HG02870 (cell line): Measurements from ENCODE around the gene WDR43.
A peak's percentile ranks its signal among the peaks of the same experiment; 100 is the strongest.

Source experiments
- ATAC-seq: cut with Tn5 transposase; IDR thresholded peaks from one replicate; pipeline ENCODE4 v1.9.1; 2021; ENCODE audit warnings: mild to moderate bottlenecking, moderate library complexity; ENCODE audit not compliant: unreplicated experiment

WDR43 gene, protein sequence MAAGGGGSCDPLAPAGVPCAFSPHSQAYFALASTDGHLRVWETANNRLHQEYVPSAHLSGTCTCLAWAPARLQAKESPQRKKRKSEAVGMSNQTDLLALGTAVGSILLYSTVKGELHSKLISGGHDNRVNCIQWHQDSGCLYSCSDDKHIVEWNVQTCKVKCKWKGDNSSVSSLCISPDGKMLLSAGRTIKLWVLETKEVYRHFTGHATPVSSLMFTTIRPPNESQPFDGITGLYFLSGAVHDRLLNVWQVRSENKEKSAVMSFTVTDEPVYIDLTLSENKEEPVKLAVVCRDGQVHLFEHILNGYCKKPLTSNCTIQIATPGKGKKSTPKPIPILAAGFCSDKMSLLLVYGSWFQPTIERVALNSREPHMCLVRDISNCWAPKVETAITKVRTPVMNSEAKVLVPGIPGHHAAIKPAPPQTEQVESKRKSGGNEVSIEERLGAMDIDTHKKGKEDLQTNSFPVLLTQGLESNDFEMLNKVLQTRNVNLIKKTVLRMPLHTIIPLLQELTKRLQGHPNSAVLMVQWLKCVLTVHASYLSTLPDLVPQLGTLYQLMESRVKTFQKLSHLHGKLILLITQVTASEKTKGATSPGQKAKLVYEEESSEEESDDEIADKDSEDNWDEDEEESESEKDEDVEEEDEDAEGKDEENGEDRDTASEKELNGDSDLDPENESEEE

DNA sequence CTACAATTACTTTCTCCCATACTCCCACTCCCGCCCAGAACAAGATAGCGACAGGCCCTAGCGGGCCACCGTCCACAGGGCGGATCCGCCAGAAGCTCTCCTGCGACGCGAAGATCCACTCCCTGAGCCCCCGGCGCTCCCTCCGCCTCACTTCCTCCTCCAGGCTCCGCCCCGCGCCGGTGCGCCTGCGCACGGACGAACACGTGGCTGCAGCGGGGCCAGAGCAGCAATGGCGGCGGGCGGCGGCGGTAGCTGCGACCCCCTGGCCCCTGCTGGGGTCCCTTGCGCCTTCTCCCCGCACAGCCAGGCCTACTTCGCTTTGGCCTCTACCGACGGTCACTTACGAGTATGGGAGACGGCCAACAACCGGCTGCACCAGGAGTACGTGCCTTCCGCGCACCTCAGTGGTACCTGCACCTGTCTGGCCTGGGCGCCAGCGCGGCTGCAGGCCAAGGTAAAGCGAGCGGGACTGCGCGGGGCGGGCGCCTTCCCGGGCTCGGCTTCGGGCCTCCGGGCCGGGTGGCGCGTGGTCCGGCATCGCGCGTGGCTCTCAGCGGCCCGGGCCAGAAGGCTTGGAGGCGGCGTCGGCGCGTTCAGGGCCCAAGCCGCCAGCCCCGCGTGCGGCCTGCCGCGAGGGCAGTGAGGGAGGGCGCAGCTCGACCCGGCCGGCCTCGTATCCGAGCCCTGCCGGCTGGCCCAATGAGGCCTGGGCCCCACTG is at the start of gene WDR43:
TSS of gene WDR43 (plus strand) at position 198 of the 719 bp plus-strand sequence. CDS start at position 230, 32 bp downstream.
- ATAC-seq: peak; percentile 86

DNA sequence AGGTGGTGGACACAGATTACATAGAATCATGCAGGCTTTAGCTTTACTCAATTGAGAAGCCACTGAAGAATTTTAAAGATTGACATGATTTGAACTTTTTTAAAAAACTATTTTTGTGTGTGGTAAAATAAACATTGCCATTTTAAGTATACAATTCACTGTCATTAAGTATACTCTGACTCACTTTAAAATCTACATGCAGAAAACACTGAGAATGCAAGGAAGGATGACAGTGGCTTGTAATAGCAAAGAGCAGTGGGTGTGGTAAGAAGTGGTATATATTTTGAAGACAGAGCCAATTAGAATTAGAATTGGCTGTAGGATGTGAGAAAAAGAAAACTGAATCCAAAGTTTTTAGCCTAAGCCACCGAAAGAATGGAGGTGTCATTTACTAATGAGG is 39.3 kb upstream of the WDR43 start:
- no peak for ATAC-seq

DNA sequence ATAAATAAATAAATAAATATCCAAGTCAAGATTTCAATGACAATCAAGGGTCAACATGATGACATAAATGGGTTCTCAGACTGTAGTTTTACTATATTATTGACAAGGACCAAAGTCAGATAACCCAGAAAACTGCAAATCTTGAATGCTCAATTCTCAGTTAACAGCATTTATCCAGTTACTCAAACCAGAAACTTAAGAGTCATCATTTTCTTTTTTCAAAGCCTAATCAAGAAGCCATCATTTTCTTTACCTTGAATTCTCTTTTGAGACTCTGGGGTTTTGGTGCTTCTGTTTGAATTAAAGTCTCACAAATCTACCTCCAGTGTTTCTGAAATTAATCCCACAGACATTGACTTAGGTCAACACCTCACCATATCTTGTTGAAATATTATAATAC is 38.5 kb upstream of the WDR43 start:
- no peak for ATAC-seq

DNA sequence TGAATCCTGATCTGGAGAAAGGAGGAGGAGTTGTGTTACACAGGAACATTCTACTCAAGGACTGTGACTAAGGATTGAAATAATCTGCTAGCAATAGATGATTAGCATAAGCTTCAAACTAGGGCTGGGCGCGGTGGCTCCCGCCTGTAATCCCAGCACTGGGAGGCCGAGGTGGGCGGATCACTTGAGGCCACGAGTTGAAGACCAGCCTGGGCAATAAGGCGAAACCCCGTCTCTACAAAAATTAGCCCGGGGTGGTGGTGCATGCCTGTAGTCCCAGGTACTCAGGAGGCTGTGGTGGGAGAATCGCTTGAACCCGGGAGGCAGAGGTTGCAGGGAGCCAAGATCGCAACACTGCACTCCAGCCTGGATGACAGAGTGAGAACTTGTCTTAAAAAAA is 25.9 kb upstream of the WDR43 start:
- ATAC-seq: no peak

DNA sequence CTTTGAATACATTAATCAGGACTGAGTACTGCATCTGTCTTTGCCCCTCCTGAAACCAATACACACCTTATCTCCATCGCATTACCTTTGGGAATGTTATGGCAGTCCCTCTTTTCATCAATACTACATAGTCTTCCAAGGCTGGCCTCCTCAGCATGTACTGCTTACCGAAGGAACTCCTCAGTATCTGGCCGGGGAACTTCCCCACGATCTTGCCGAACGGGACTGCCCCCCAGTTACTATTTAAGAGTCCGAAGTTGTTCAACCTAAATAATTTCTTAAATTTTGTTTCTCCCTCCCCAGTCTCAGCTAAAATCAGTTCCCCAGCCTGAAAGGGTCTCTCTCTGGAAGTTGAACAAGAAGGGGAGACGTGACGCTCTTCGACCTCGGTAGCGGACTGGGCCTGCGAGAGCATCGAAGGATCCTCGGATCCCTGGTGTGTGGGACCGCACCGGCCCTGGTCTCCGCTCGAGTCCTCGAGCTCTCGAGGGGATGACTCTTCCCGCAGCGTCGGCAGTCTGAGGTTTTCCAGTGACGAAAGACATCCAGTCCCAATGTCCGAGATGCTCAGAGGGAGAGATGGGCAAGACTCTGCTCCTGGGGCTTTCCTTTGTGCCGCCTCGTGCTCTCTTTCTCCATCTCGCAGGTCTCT is 24.8 kb upstream of the WDR43 start:
- no peak for ATAC-seq

DNA sequence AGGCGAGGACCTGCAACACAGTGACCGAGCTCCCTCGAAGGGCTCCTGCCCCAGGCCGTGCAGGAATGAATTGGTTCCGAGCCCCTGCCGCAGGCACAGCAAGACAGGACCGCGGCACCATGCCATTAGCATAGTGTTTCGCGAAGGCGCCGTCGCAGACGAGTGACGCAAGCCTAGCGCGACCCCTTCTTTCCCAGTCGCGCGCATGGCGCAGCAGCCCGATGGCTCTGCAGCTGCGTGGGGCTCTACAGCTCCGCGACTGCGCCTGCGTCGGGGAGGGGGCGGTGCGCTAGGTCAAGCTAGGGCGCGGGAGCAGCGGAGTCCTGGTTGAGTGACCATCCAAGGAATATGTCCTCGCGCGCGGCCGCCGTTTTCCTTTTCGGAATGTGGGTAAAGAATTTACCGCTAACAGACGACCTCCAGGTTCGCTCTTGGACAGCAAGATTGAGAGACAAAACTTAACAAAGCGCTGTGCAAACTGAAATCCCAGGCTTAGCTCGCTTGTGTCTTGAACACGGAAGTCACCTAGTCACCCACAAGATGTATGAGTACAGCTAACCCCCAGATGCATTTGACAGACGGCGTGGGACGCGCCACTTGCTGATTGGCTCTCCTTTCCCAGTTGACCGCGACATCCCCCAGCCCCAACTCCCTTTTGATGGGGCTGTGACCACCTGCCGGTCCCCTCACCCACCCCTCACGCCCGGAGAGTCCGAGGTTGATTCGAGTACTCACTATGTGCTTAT is 24.1 kb upstream of the WDR43 start, which contains the start of gene TRMT61B:
TSS of gene TRMT61B (minus strand) at position 164 of the 746 bp plus-strand sequence. CDS start at position 132, 32 bp downstream.
- peak; percentile 97 for ATAC-seq

DNA sequence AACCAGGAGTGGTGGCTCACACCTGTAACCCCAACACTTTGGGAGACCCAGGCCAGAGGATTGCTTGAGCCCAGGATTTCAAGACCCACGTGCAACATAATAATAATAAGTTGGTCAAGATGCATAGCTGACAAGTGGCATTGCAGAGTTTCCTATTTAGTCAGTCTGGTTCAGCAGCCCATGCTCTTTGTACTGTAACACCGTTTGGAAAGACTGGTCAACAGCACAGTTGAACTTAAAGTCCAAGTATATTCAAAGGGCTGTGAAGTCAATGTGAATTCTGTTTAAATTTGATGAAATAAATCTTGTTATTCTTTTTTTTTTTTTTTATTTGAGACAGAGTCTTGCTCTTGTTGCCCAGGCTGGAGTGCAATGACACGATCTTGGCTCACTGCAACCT is 22.8 kb upstream of the WDR43 start:
- no peak for ATAC-seq

DNA sequence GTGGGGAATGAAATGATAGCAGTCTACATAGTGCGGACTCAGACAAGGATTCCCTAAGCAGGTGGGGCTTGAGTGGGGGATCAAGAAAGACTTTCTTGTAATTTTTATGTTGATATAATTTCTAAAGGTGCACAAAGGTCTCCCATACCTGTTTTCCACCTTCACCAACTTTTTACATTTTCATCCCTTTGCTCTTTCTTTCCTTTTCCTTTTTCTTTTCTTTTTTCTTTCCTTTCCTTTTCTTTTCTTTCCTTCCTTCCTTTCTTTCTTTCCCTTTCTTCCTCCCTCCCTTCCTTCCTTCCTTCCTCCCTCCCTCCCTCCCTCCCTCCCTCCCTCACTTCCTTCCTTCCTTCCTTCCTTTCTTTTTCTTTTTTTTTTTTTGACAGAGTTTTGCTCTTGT is 14.3 kb upstream of the WDR43 start:
- ATAC-seq: no peak

DNA sequence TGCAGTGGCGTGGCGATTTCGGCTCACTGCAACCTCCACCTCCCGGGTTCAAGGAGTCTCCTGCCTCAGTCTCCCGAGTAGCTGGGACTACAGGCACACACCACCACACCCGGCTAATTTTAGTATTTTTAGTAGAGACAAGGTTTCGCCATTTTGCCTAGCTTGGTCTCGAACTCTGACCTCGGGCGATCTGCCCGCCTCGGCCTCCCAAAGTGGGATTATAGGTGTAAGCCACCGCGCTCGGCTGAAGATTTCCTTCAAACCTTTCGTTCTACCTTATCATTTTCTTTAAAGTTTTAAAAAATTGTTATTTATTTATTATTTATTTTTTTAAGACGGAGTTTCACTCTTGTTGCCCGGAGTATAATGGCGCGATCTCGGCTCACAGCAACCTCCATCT is 979 bp upstream of the WDR43 start:
- ATAC-seq: no peak

DNA sequence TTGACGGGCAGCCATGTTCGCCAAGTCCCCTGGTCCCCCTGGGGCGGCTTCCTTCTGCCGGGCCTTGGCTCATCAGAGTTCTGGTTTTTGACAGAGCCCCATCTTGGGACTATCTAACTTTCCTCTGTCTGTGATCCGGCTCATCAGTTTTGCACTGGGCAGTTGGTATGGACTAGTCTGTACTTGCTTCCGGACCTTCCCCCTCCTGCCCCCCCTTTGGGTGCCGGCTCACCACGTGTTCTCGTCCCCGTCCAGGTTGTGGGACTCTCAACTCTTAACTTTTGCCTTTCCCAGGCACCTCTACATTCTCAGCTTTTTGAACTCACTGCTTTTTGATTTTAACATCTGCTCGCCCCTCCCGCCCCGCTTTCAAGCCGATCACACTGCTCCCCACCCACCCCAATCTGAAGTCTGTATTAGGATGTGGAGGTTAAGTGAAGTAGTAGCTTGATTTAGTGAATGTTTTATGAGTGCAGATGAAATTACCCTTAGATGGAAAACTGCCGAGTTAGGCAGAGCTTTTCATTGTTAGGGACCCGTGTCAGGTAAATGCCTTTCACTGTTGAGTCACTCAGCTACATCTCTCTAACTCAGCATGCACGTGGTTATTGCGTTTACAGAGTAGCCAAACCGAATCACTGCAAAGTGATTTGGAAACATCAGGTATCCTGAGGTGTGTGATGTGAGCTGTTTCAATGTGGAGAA is 874 bp downstream of the WDR43 start:
- ATAC-seq: peak; percentile 13

DNA sequence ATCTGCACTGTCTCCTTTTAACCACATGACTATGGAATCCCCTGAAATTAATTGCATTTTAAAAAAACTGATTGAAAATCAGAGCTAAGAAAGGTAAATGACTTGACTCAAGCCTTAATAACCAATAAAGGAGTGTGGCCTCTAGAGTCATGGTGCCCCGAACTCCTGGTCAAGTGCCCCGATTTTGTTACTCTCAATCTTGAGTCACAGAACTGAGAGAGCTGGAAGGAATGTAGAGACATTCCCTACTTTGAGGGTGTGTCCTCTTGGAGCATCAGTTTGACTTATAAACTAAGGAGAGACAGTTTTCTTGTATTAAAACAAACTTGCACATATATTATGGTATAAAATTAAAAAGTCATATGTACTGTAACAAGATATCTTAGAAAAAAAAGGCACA is 2.4 kb downstream of the WDR43 start:
- ATAC-seq: no peak

DNA sequence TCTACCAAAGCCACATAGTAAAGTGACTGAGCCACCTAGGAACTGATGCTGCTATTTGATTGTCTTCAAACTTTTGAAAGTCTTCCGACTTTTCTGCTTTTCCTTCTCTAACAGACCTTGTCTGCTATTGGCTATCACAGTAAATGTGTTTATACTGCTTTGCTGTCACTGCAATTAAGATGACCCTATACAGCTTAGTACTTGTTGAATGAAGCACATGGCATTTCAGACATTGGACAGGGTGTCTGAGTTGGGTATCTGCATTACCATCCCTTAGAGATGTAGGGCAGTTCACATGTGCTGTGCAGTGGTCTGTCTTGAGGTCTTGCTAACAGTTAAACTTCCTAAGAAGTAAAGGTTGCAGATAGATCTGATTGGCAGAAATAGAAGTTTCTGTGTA is 3.6 kb downstream of the WDR43 start:
- no peak for ATAC-seq

DNA sequence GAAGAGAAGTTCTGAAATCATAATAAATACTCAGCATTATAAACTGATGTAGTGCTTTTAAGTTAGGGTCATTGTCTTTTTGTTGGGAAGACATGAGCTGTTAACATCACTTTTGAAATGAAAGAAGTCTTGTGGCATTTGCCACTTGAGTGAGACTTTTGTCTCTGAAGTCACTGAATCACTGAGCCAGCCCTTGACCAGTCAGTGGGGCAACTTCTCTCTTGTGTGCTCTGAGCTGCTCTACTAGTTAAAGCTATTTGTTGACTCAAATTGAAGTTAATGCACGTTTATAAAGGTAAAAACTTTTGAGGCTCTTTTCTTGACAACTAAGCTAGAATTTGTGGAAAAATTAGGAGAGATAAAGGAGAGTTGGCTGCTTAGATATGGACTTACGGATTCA is 6.7 kb downstream of the WDR43 start:
- no peak for ATAC-seq

DNA sequence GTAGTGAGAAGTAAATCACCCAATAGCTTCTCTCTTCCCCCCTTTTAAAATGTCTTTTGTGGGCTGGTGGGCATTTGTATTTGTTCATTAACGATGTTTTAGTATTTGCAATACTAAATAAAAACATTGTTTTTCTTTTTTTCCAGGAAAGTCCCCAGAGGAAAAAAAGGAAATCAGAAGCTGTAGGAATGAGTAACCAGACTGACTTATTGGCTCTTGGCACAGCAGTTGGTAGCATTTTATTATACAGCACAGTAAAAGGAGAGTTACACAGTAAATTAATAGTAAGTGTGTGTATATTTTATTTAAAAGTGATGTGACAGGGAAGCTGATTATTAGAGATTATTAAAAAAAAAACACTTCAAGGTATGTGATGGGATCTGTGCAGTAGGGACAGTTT is 7.4 kb downstream of the WDR43 start:
- ATAC-seq: no peak

DNA sequence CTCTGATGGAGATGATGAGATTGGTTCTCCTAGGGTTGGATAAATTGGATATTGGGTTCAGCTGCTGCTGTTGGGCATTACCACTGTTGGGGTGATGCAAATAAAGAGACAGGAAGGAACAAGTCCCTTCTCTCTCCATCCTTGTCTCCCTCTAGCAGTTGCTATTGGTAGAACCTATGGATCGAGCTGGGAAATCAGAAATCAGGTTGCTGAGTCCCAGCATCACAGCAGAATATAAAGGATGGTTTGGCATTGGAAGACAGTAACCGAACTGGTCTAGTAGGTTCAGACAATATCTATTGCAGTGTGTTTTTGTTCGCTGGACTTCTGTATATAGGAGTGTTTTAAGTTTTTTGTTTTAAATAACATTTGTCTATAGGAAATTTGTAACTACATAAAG is 8.1 kb downstream of the WDR43 start:
- no peak for ATAC-seq

DNA sequence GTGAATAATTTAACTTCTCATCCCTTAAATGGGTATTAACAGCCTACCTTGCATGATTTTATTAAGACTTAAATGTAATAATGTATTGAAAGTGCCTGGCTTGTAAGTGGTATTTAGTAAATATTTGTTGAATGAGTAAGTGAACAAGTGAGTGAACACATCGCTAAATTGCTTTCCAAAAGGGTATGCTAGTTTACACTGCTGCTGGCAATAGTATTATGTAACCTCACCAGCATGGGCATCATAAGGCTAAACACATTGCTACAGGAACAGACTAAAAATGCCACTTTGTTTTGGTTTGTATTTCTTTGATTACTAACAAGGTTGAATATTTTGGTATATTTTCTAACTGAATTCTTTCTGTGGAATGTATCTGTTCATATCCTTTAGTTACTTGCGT is 9.8 kb downstream of the WDR43 start:
- ATAC-seq: no peak

DNA sequence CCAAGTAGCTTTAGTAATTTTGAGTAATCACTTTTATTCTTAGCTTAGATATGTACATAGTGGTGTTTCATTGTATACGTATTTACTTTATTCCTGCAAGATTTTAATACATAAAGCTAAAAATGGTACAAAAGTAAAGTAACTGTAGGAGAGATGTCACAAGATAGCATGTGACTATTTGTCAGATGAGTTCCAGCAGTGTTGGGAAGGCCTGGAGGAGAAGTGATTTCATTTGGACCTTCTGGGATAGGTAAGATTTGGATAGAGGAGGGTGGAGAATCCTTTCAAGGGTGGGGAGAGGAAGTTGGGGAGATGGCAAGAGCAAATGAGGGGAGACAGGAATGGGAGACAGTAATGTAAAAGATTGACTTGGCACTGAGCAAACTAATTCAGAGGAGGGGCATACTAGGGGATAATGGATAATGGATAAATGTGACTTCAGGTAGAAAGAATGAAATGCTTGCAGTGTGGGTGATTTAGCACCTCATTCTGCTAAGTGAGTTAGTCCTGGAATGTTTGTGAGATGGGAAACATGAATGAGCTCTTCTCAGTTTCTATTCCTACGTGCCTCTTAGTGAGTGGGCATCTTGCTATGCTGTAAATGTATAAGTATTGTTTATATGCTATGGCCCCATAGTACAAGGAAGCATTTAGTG is 10.5 kb downstream of the WDR43 start:
- no peak for ATAC-seq

DNA sequence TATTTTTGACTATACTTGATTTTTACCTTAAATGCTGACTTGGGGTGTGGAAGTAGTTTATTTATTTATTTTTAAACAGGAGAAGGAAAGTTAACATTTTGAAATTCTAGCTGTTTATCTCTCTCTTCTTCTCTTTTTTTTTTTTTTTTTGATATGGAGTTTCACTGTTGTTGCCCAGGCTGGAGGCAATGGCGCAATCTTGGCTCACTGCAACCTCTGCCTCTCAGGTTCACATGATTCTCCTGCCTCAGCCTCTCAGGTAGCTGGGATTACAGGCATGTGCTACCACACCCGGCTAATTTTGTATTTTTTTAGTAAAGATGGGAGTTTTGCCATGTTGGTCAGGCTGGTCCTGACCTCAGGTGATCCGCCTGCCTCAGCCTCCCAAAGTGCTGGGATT is 11.1 kb downstream of the WDR43 start:
- ATAC-seq: no peak

DNA sequence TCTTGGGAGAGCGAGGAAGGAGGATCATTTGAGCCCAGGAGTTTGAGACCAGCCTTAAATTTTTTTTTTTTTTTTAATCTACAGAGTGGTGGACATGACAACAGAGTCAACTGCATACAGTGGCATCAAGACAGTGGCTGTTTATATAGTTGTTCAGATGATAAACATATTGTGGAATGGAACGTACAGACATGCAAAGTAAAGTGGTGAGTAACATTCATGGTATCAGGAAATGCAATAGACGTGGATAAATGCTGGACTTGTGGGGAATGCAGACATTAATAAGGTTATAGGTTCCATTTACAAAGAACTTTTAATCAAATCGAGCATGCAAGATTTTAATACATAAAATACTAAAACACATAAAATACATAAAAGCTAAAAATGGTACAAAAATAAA is 11.9 kb downstream of the WDR43 start:
- ATAC-seq: no peak
